Measurements from ENCODE around the gene TCEANC. TPM values are rescaled to one million over a fixed set of nuclear protein-coding genes. Genes with fewer than 3 reads are reported as not detected.
"Not testable (repeated sequence)": the region's sequence is repeated elsewhere in the genome, so short reads cannot be mapped to it uniquely, and the experiment has no call there.

TCEANC gene
- total RNA-seq, 1 donor: 5.2 TPM

DNA sequence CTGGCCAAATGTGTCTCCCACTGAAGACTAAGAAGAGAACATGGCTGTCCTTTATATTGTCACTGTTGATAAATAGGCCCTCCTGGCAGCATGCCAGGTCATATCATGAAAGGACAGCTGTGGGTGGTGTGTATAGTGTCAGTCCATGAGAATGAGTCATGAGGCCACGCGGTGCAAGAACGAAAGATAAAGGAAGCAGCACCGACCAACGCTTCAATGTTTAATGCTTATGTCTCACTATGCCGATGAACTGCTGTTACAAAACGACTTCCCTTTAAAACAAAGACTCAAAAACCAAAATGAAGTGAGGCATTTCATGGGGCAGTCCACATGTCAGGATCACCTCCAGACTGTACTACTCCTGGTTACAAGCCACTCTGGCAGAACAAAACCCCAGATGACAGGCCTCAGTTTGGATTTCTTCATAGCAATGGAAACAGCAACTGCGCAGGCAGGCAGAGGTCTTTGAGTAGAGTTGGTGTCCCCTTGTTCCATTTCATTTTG is 5.2 kb upstream of the TCEANC start:
- no peak overlapping the region for H3K4me3 ChIP-seq (ENCODE audit: low read depth, low read length)
- DNase-seq (ENCODE audit: low read depth): peak; percentile 89
- TF ChIP-seq, protein P1, sequence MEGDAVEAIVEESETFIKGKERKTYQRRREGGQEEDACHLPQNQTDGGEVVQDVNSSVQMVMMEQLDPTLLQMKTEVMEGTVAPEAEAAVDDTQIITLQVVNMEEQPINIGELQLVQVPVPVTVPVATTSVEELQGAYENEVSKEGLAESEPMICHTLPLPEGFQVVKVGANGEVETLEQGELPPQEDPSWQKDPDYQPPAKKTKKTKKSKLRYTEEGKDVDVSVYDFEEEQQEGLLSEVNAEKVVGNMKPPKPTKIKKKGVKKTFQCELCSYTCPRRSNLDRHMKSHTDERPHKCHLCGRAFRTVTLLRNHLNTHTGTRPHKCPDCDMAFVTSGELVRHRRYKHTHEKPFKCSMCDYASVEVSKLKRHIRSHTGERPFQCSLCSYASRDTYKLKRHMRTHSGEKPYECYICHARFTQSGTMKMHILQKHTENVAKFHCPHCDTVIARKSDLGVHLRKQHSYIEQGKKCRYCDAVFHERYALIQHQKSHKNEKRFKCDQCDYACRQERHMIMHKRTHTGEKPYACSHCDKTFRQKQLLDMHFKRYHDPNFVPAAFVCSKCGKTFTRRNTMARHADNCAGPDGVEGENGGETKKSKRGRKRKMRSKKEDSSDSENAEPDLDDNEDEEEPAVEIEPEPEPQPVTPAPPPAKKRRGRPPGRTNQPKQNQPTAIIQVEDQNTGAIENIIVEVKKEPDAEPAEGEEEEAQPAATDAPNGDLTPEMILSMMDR (IDR thresholded peaks at IDR 0.05; ENCODE audit: insufficient read depth, low read depth, low read length): no peak

DNA sequence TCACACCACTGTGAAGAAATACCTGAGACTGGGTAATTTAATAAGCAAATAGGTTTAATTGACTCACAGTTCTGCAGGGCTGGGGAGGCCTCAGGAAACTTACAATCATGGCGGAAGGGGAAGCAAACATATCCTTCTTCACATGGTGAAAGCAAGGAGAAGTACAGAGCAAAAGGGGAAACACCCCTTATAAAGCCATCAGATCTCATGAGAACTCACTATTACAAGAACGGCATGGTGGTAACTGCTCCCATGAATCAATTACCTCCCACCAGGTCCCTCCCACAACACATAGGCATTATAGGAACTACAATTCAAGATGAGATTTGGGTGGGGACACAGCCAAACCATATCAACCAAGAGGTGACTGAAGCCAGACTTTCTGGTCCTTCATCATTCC is 4.6 kb upstream of the TCEANC start:
- not testable (repeated sequence) for DNase-seq (ENCODE audit: low read depth); H3K4me3 ChIP-seq (ENCODE audit: low read depth, low read length)

DNA sequence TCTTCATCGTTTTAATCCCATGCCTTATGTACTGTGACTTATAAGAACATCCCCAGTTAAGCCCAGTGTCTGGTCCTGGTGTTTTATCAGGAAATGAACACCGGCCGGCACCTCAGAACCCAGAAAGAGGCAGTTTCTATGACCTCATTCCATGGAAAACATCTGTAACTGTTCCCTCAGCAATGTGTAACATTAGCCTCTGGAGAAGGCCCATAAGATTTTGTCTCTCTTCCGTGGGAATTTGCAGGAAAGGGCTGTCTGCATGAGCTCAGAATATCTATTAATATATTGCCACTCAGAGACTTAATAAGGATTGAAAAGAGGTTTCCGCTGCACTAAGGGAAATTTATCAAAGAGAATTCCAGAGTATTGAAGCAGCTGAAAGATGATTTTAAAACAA is 3.1 kb upstream of the TCEANC start:
- H3K4me3 ChIP-seq (ENCODE audit: low read depth, low read length): no peak overlapping the region
- peak; percentile 89 for DNase-seq (ENCODE audit: low read depth)
- TF ChIP-seq, protein P1 (IDR thresholded peaks at IDR 0.05; ENCODE audit: insufficient read depth, low read depth, low read length): no peak

DNA sequence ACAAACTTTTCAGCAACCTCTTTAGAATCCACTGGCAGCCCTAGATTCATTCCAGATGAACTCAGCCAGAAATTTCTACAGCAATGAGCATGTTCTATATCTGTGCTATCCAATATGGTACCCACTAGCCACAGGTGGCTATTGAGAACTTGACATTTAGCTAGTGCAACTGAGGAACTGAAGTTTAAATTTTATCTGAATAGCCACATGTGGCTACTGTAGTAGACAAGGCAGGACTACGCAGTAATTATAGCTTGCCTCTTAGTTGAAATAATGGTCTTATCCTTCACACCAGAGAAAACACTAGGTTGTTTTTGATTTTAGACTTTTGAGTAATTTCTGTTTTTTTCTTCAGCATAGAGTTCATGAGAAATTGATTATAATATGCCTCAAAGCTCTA is 2.6 kb upstream of the TCEANC start:
- H3K4me3 ChIP-seq (ENCODE audit: low read depth, low read length): no peak overlapping the region
- DNase-seq (ENCODE audit: low read depth): no peak
- TF ChIP-seq, protein P1 (IDR thresholded peaks at IDR 0.05; ENCODE audit: insufficient read depth, low read depth, low read length): no peak

DNA sequence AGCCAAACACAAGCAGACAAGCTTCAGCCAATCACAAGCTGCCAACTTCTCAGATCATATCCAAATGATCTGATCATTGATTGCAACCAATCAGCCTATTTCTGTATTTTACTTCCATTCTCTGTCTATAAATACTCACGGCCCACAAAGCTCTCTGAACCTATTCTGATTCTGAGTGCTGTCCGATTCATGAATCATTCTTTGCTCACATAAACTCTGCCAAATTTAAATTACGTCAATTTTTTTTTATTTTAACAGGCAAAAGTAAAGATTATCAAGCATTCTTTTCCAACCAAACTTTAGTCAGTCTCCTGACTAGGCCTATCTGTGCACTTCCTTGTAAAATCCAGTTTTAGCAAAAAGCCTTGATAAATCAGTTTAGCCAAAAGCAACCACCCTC is 1.8 kb upstream of the TCEANC start:
- no peak for DNase-seq (ENCODE audit: low read depth)
- TF ChIP-seq, protein P1 (IDR thresholded peaks at IDR 0.05; ENCODE audit: insufficient read depth, low read depth, low read length): no peak
- no peak overlapping the region for H3K4me3 ChIP-seq (ENCODE audit: low read depth, low read length)

DNA sequence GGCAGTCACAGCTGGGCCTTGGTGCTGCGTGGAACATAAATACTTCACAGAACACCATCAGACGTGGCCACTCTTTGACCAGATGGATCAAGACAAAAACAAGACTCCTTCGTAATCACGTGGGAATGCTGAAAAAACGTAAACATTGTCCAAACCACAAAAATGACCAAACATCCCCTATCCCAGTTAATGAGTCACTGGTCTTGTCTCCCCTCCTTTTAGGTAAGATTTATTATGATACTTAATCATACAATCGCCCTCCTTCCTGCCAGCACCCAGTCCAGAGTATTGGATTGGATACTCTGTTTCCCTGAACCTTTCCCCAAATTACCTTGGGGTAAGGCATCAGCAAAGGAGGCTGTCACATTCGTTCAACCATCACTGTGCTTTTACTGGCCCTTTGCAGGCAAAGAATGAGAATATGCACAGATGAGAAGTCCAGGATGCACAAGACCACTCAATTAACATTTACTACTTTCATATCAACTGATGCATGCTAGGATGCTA is 601 bp upstream of the TCEANC start:
- H3K4me3 ChIP-seq (ENCODE audit: low read depth, low read length): peak overlapping the region; percentile 63
- DNase-seq (ENCODE audit: low read depth): peak; percentile 98
- TF ChIP-seq, protein P1 (IDR thresholded peaks at IDR 0.05; ENCODE audit: insufficient read depth, low read depth, low read length): no peak

DNA sequence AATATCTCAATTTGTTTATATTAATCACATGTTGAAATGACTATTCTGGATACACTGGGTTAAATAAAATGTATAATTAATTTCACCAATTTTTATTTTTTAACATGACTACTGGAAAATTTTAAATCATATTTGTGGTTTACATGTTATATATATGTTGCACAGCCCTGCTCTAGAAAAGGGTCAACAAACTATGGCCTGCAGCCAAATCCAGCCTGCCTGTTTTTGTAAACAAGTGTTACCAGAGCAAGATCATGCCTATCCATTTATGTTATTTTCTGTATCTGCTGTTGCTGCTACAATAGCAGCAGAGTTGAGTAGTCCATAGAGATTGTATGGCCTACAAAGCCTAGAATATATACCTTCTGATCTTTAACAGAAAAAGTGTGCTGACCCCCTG is 1.2 kb downstream of the TCEANC start:
- no peak for DNase-seq (ENCODE audit: low read depth)
- no peak overlapping the region for H3K4me3 ChIP-seq (ENCODE audit: low read depth, low read length)
- TF ChIP-seq, protein P1 (IDR thresholded peaks at IDR 0.05; ENCODE audit: insufficient read depth, low read depth, low read length): no peak

All from fibroblast of villous mesenchyme (primary cell).